ENCODE measurements around the gene TLE1.

The TLE1 gene

GRCh38 chr9:81610740-81611107 lies 78.6 kb downstream of the TLE1 start:
- TF ChIP-seq SIN3A (IDR thresholded peaks at IDR 0.05; ENCODE audit: borderline replicate concordance, insufficient read depth, low read length) = no peak
- TF ChIP-seq POLR2AphosphoS5 (IDR thresholded peaks at IDR 0.05; ENCODE audit: low read depth, low read length) = no peak
- TF ChIP-seq FOXP2 (optimal IDR thresholded peaks at IDR 0.05; ENCODE audit: borderline replicate concordance, extremely low read depth, extremely low read length, insufficient read depth) = no peak
- no peak for TF ChIP-seq REST (IDR thresholded peaks at IDR 0.05; ENCODE audit: insufficient read depth in 1 of 2, low read depth in 2 of 2, low read length in 2 of 2)
- no peak for TF ChIP-seq TAF1 (IDR thresholded peaks at IDR 0.05; ENCODE audit: borderline replicate concordance, insufficient read depth, low read length)

GRCh38 chr9:81609782-81610739 lies 79.3 kb downstream of the TLE1 start:
- TF ChIP-seq SIN3A (IDR thresholded peaks at IDR 0.05; ENCODE audit: borderline replicate concordance, insufficient read depth, low read length) = no peak
- no peak for TF ChIP-seq POLR2AphosphoS5 (IDR thresholded peaks at IDR 0.05; ENCODE audit: low read depth, low read length)
- no peak for TF ChIP-seq REST (IDR thresholded peaks at IDR 0.05; ENCODE audit: insufficient read depth in 1 of 2, low read depth in 2 of 2, low read length in 2 of 2)
- no peak for TF ChIP-seq TAF1 (IDR thresholded peaks at IDR 0.05; ENCODE audit: borderline replicate concordance, insufficient read depth, low read length)
- no peak for TF ChIP-seq FOXP2 (optimal IDR thresholded peaks at IDR 0.05; ENCODE audit: borderline replicate concordance, extremely low read depth, extremely low read length, insufficient read depth)

GRCh38 chr9:81608289-81608657 lies 81.1 kb downstream of the TLE1 start:
- TF ChIP-seq REST (IDR thresholded peaks at IDR 0.05; ENCODE audit: insufficient read depth in 1 of 2, low read depth in 2 of 2, low read length in 2 of 2) (no peak), FOXP2 (optimal IDR thresholded peaks at IDR 0.05; ENCODE audit: borderline replicate concordance, extremely low read depth, extremely low read length, insufficient read depth) (no peak), SIN3A (IDR thresholded peaks at IDR 0.05; ENCODE audit: borderline replicate concordance, insufficient read depth, low read length) (no peak), POLR2AphosphoS5 (IDR thresholded peaks at IDR 0.05; ENCODE audit: low read depth, low read length) (no peak), TAF1 (IDR thresholded peaks at IDR 0.05; ENCODE audit: borderline replicate concordance, insufficient read depth, low read length) (no peak)

- no peak for TF ChIP-seq REST (IDR thresholded peaks at IDR 0.05; ENCODE audit: insufficient read depth in 1 of 2, low read depth in 2 of 2, low read length in 2 of 2)
- TF ChIP-seq FOXP2 (optimal IDR thresholded peaks at IDR 0.05; ENCODE audit: borderline replicate concordance, extremely low read depth, extremely low read length, insufficient read depth) = no peak
- no peak for TF ChIP-seq SIN3A (IDR thresholded peaks at IDR 0.05; ENCODE audit: borderline replicate concordance, insufficient read depth, low read length)
- no peak for TF ChIP-seq TAF1 (IDR thresholded peaks at IDR 0.05; ENCODE audit: borderline replicate concordance, insufficient read depth, low read length)
- no peak for TF ChIP-seq POLR2AphosphoS5 (IDR thresholded peaks at IDR 0.05; ENCODE audit: low read depth, low read length)
Observed at GRCh38 chr9:81607593-81608288, 81.6 kb downstream of the TLE1 start.

Measured in PFSK-1 (cell line).